ENCODE data around the gene MAGI1.
"Not testable (repeated sequence)": the region's sequence is repeated elsewhere in the genome, so short reads cannot be mapped to it uniquely, and the experiment has no call there.

MAGI1 gene

DNA sequence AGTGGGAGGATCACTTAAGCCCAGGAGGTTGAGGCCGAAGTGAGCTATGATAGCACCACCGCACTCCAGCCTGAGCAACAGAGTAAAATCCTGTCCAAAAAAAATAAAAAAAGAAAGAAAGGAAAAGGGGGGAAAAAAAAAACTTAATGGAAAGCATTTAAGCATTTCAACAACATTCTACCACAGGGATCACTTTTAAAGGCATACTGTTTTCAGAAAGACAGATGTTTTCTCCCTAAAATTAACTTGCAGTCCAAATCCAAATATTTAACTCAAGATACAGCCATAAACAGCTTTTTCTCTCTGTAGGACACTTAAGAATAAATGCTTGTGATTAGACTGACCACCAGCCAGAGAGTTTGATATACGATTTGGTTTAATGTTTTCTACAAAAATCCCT is 141.0 kb downstream of the MAGI1 start:
- TF ChIP-seq, protein P1, sequence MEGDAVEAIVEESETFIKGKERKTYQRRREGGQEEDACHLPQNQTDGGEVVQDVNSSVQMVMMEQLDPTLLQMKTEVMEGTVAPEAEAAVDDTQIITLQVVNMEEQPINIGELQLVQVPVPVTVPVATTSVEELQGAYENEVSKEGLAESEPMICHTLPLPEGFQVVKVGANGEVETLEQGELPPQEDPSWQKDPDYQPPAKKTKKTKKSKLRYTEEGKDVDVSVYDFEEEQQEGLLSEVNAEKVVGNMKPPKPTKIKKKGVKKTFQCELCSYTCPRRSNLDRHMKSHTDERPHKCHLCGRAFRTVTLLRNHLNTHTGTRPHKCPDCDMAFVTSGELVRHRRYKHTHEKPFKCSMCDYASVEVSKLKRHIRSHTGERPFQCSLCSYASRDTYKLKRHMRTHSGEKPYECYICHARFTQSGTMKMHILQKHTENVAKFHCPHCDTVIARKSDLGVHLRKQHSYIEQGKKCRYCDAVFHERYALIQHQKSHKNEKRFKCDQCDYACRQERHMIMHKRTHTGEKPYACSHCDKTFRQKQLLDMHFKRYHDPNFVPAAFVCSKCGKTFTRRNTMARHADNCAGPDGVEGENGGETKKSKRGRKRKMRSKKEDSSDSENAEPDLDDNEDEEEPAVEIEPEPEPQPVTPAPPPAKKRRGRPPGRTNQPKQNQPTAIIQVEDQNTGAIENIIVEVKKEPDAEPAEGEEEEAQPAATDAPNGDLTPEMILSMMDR (IDR thresholded peaks at IDR 0.05; ENCODE audit: low read depth, low read length): no peak

DNA sequence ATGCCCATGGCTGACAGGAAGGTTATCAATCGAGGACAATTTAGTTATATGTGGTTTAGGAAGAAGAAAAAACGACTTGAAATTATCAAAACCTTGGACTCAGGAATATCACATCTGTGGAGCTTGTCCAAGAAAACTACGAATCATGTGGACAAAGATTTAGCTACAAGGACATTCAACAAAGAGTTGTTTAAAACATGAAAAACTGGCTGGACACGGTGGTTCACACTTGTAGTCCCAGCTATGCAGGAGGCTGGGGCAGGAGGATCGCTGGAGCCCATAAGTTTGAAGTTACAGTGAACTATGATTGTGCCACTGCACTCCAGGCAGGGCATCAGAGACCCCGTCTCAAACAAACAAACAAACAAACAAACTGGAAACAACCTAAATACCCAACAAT is 142.4 kb downstream of the MAGI1 start:
- TF ChIP-seq, protein P1 (IDR thresholded peaks at IDR 0.05; ENCODE audit: low read depth, low read length): no peak
- no peak for DNase-seq (ENCODE audit: extremely low read depth, low read depth)

More for the DNA sequence above, 141.0 kb downstream of the MAGI1 start:
- DNase-seq (ENCODE audit: extremely low read depth, low read depth): no peak

DNA sequence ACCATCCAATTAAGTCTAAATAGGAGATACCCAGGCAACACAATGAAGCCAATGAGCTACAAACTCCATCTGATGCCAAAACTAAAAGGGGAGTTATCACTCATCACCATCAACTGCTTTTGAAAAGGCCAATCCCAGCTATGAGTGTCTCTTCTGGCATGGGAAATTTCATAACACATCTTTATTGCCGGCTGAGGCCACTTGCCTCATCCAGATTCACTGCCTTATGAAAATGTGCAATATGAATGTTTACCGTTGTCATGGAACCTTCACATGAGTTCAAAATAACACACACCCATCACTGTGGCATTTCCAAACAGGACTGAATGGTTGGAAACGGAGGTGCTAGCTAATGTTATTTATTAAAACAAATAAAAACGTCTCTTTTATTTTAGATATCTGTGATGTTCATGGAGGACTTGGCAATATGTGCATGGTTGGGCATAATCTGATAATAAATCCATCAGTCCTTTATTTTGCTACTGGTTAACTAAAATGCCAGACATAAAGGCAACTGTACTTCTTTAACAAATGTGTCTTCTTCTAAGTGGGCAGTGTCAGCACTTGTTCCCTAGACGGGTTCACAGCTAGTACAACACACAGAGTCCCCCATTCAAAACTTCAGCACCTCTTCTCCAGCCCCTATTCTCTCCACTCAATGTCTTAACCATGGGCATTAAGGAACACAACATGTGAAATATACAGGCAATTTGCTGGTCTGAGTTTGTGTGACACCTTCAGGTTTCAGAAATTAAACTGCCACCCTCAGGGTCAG is 143.9 kb downstream of the MAGI1 start:
- TF ChIP-seq, protein P1 (IDR thresholded peaks at IDR 0.05; ENCODE audit: low read depth, low read length): no peak
- DNase-seq (ENCODE audit: extremely low read depth, low read depth): peak; percentile 32

GRCh38 chr3:65894126-65894525 is 144.6 kb downstream of the MAGI1 start:
- TF ChIP-seq, protein P1 (IDR thresholded peaks at IDR 0.05; ENCODE audit: low read depth, low read length): no peak
- no peak for DNase-seq (ENCODE audit: extremely low read depth, low read depth)

DNA sequence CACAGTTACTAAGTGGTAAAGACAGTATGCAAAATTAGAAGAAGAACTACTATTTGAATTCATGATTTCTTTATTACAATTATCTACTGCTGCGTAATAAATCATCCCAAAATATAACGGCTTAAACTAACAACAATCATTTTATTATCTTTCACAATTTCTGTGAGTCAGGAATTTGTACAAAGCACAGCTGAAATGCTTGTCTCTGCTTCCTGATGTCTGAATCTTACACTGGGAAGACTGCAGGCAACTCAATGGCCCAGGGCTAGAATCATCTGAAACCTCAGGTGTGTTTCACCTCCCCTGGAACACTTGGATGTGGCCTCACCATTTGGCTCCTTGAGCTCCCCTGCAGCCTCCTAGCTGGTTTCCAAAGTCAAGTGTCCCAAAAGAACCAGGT is 145.1 kb downstream of the MAGI1 start:
- TF ChIP-seq, protein P1 (IDR thresholded peaks at IDR 0.05; ENCODE audit: low read depth, low read length): no peak
- DNase-seq (ENCODE audit: extremely low read depth, low read depth): no peak

GRCh38 chr3:65891477-65891876 is 147.2 kb downstream of the MAGI1 start:
- DNase-seq (ENCODE audit: extremely low read depth, low read depth): not testable (repeated sequence)

DNA sequence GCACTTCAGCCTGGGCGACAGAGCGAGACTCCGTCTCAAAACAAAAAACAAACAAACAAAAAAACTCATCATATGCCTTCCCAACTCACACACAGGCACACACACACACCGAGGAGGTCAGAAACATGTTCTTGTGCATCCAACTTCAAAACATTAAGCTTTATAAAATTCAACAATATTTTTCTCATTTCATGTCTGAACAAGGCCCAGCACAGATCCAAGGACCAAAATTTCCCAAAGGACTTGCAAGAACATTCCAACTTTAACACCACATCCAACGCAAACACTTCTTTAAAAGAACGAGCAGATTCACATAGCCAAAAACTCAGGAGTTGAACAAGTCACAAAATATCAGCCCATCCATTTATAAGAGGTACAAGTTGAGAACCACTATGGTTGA is 148.4 kb downstream of the MAGI1 start:
- DNase-seq (ENCODE audit: extremely low read depth, low read depth): no peak
- TF ChIP-seq, protein P1 (IDR thresholded peaks at IDR 0.05; ENCODE audit: low read depth, low read length): no peak

DNA sequence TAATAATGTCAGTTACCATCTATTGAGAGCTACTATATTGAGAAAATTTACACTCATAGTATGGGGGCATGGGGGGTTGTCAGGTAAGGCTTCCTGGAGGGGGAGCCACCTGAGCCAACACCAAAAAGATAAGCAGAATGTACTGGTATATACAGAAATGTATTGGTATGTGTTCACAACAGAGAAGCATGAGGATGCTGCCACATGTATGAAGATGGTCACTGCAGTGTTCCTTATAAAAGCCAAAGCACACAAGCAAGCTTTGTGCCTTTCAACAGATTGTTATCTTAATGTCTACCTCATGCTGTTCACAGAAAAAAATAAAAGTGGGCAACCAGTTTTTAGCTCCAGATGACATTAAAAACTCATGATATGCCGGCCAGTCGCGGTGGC is 149.0 kb downstream of the MAGI1 start:
- DNase-seq (ENCODE audit: extremely low read depth, low read depth): no peak
- TF ChIP-seq, protein P1 (IDR thresholded peaks at IDR 0.05; ENCODE audit: low read depth, low read length): no peak
